Measurements from ENCODE around the gene SLC30A4.

Gene SLC30A4

DNA sequence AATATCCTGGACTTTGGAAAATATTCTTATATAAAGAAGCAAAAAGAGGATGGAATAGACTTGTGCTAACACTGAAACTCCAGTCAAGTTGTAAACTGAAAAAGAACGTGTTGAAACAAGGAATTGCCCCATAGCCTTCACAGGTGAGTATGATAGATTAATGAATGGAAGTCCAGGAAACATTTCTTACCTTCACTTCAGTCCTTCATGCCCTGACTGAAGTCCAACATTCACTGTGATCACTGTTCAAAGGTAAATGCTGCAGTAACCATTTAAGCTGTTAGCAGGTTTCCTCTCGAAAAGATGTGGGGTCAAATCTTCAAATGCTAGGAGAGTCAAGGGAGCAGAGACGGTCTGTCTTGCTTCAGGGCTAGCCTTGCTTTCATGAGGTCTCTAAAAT lies 46.1 kb downstream of the SLC30A4 start:
- TF ChIP-seq ZFX (IDR thresholded peaks at IDR 0.05): no peak
- TF ChIP-seq, protein P1, sequence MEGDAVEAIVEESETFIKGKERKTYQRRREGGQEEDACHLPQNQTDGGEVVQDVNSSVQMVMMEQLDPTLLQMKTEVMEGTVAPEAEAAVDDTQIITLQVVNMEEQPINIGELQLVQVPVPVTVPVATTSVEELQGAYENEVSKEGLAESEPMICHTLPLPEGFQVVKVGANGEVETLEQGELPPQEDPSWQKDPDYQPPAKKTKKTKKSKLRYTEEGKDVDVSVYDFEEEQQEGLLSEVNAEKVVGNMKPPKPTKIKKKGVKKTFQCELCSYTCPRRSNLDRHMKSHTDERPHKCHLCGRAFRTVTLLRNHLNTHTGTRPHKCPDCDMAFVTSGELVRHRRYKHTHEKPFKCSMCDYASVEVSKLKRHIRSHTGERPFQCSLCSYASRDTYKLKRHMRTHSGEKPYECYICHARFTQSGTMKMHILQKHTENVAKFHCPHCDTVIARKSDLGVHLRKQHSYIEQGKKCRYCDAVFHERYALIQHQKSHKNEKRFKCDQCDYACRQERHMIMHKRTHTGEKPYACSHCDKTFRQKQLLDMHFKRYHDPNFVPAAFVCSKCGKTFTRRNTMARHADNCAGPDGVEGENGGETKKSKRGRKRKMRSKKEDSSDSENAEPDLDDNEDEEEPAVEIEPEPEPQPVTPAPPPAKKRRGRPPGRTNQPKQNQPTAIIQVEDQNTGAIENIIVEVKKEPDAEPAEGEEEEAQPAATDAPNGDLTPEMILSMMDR (conservative IDR thresholded peaks at IDR 0.05): no peak
- no peak overlapping the region for H3K27ac ChIP-seq

DNA sequence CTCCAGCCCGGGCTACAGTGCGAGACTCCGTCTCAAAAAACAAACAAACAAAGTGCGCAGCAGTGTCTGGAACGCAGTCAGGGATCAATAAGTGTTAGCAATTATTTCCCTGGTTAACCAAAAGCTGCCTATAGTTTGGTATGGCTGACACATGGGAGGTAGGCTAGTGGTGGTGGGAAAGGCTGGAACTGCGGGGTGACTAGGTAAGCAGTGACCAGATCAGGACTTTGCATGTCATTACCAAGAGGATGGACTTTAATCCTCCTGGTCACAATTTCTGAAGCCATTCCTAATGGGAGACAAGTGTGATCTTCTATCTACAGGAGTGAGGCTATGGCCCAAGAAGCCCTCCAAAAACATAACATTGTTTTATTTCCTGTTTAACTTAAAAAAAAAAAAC lies 47.8 kb downstream of the SLC30A4 start:
- no peak overlapping the region for H3K27ac ChIP-seq
- TF ChIP-seq, protein P1 (conservative IDR thresholded peaks at IDR 0.05): no peak
- TF ChIP-seq ZFX (IDR thresholded peaks at IDR 0.05): no peak

DNA sequence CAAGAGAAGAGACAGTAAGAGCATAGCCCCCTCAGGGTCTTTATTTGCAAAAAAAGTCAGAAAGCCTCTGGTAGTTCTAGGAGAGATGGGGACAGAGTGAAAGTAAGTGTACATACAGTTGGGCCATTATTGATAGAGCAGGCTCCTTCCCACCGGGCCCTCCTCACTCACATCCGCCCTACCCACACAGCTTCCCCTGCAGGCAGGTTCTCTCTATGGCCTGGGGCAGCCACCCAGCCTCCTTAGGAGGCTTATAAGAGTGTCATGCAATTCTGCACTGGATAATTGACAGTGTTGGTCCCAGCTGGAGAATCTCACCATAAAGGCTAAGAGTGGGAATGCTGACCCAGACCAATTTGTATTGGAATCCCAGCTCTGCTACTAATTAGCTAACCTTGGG lies 49.5 kb downstream of the SLC30A4 start:
- no peak overlapping the region for H3K27ac ChIP-seq
- no peak for TF ChIP-seq ZFX (IDR thresholded peaks at IDR 0.05)
- TF ChIP-seq, protein P1 (conservative IDR thresholded peaks at IDR 0.05): no peak

DNA sequence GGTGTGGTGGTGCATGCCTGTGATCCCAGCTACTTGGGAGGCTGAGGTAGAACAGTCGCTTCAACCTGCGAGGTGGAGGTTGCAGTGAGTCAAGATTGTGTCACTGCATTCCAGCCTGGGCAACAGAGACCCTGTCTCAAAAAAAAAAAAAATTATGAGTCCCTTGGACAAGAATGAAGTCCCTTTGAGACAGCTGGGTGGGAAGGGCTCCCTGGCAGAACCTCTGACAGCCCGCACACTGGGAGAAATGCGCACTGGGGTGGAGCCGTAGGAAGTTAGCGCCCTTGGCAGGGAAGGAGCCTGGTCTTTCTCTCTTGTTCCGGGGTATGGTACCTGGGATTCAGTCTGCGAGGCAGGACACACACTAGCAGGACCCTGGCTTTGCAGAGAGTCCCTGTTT lies 51.4 kb downstream of the SLC30A4 start:
- TF ChIP-seq, protein P1 (conservative IDR thresholded peaks at IDR 0.05): no peak
- TF ChIP-seq ZFX (IDR thresholded peaks at IDR 0.05): no peak
- H3K27ac ChIP-seq: no peak overlapping the region

DNA sequence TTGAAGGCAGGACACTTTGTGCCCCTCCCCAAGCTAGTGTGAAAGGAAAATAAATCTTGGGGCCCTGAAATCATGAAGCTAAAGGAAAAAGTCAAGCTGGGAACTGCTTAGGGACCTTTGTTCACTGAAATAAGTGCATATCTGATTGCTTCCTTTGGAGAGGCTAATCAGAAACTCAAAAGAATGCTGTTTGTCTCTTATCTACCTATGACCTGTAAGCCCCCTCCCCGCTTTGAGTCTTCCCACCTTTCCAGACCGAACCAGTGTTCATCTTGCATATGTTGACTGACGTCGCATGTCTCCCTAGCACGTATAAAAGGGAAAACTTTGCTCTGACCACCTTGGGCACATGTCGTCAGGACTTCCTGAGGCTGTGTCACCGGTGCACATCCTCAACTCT lies 53.1 kb downstream of the SLC30A4 start:
- H3K27ac ChIP-seq: no peak overlapping the region
- TF ChIP-seq, protein P1 (conservative IDR thresholded peaks at IDR 0.05): no peak
- no peak for TF ChIP-seq ZFX (IDR thresholded peaks at IDR 0.05)

DNA sequence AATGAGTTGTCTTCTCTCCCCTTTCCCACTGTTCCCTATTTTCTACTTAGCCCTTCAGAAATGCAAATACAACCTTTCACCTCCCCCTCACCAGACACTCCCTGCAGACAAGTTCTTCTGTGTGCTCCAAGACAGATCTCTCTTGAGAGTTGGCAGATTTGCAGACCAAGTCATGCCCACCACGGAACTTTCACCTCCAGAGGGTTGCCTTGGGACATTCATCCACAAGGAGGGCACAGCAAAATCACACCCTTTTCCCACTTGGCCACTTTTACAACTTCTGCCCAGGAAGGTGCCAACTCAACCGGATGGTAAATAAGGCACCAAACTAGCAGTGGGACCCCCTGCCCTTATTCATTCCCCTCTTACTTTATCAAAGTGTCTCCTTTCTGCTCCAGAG lies 53.5 kb downstream of the SLC30A4 start:
- no peak overlapping the region for H3K27ac ChIP-seq
- no peak for TF ChIP-seq ZFX (IDR thresholded peaks at IDR 0.05)
- TF ChIP-seq, protein P1 (conservative IDR thresholded peaks at IDR 0.05): no peak

DNA sequence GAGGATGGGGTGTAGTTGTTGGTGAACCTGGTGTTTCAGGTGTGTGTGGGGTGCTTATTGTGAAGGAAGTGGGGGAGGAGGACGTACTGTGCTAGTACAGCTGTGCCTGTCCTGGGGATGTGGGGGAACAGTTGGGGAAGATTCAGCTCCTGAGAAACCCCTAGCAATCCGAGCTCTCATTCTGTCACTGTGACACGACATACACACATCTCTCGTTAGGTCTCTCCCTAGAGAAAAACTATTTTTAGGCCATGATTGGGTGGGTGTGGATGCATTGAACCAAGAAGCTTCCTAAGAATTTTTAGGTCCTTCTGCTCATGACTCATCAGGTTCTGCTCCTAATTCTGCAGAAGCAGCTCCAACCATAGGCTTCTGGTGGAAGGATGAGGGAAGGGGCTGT lies 54.3 kb downstream of the SLC30A4 start:
- no peak overlapping the region for H3K27ac ChIP-seq
- TF ChIP-seq, protein P1 (conservative IDR thresholded peaks at IDR 0.05): no peak
- no peak for TF ChIP-seq ZFX (IDR thresholded peaks at IDR 0.05)

All from C4-2B (cell line).